PC-3 (cell line): ENCODE data around the gene MACROD1. TPM values are rescaled to one million over a fixed set of nuclear protein-coding genes. Genes with fewer than 3 reads are reported as not detected.

ENCODE experiments used
- ATAC-seq: fragments of 200-7000 bp; cut with Tn5 transposase; 2 replicates; pipeline ENCODE4 v1.9.1; 2020; ENCODE audit warnings: mild to moderate bottlenecking, moderate library complexity
- BruUV-seq: library from RNA; stranded (reverse); fragments of 400-500 nt; replicated peaks from 2 replicates; lab custom pipeline; 2021; lab: Mats Ljungman, UMichigan
- CTCF ChIA-PET: fragments of 300-600 bp; sonication (Branson Sonifier 250); formaldehyde crosslinking; loops from one replicate; lab custom pipeline; 2022; ENCODE audit warnings: antibody characterized with exemption; lab: Charles Lee
- POLR2A ChIA-PET: fragments of 300-600 bp; sonication (Branson Sonifier 250); formaldehyde crosslinking; loops from one replicate; lab custom pipeline; 2022; ENCODE audit warnings: antibody characterized with exemption; ENCODE audit not compliant: unreplicated experiment; lab: Charles Lee
- DNase-seq: peaks from one replicate; pipeline ENCODE4 v3.0.0-alpha.2; 2015
- H2AFZ ChIP-seq: fragments of 300-600 bp; sonication (generic); 2 replicates; pipeline ENCODE4 v1.6.0; 2016; ENCODE audit warnings: antibody characterized with exemption, low read length
- H3F3A ChIP-seq: fragments of 300-600 bp; sonication (generic); one replicate; pipeline ENCODE4 v1.6.0; 2017; ENCODE audit warnings: antibody characterized with exemption, low read length, control low read depth, mild to moderate bottlenecking; ENCODE audit not compliant: unreplicated experiment
- H3K27ac ChIP-seq: fragments of 300-600 bp; sonication (generic); 2 replicates; pipeline ENCODE4 v1.5.1; 2016; ENCODE audit warnings: mild to moderate bottlenecking, low read length
- H3K27me3 ChIP-seq: fragments of 300-600 bp; sonication (generic); 2 replicates; pipeline ENCODE4 v1.6.1; 2016; ENCODE audit warnings: low read length, mixed read lengths
- H3K36me3 ChIP-seq: fragments of 300-600 bp; sonication (generic); 2 replicates; pipeline ENCODE4 v1.6.1; 2016; ENCODE audit warnings: low read depth, mixed run types, low read length, mixed read lengths
- H3K4me1 ChIP-seq: fragments of 300-600 bp; sonication (generic); 2 replicates; pipeline ENCODE4 v1.5.1; 2016; ENCODE audit warnings: low read length; ENCODE audit not compliant: insufficient read depth
- H3K4me2 ChIP-seq: fragments of 300-600 bp; sonication (generic); 2 replicates; pipeline ENCODE4 v1.6.0; 2016; ENCODE audit warnings: low read length
- H3K4me3 ChIP-seq: fragments of 300-600 bp; sonication (generic); 2 replicates; pipeline ENCODE4 v1.5.1; 2016; ENCODE audit warnings: mild to moderate bottlenecking, low read length, mixed read lengths
- H3K79me2 ChIP-seq: fragments of 300-600 bp; sonication (generic); 2 replicates; pipeline ENCODE4 v1.6.1; 2017; ENCODE audit warnings: low read length, mixed read lengths
- H3K9ac ChIP-seq: fragments of 300-600 bp; sonication (generic); 2 replicates; pipeline ENCODE4 v1.6.0; 2016; ENCODE audit warnings: mild to moderate bottlenecking, low read length
- H3K9me2 ChIP-seq: fragments of 300-600 bp; sonication (generic); replicated peaks from 2 replicates; pipeline ENCODE4 v1.6.1; 2016; ENCODE audit warnings: mixed run types, low read length, mixed read lengths
- H3K9me3 ChIP-seq: fragments of 300-600 bp; sonication (generic); 2 replicates; pipeline ENCODE4 v1.6.1; 2016; ENCODE audit warnings: low read length, mixed read lengths
- H4K20me1 ChIP-seq: fragments of 300-600 bp; sonication (generic); 2 replicates; pipeline ENCODE4 v1.6.1; 2016; ENCODE audit warnings: low read length, mixed read lengths
- CTCF ChIP-seq: fragments of 300-600 bp; sonication (generic); conservative IDR thresholded peaks from 2 replicates; pipeline ENCODE4 v1.5.1; 2017; ENCODE audit warnings: antibody characterized with exemption, low read depth, mild to moderate bottlenecking, low read length
- EZH2 ChIP-seq: fragments of 300-600 bp; sonication (generic); IDR thresholded peaks from one replicate; pipeline ENCODE4 v1.6.1; 2017; ENCODE audit warnings: antibody characterized with exemption, mild to moderate bottlenecking, low read length; ENCODE audit not compliant: unreplicated experiment
- EZH2phosphoT487 ChIP-seq: fragments of 300-600 bp; sonication (generic); IDR thresholded peaks from 2 replicates; pipeline ENCODE4 v1.6.1; 2018; ENCODE audit warnings: mild to moderate bottlenecking, antibody characterized with exemption, low read length, borderline replicate concordance
- intact Hi-C: fragments of 100-400 bp; cut with micrococcal nuclease; formaldehyde crosslinking; loops from 2 replicates; pipeline ENCODE4 v1.9.0; 2023
- total RNA-seq: library from RNA; depleted of rRNA; stranded (reverse); fragments of >200 nt; gene quantifications from 2 replicates; pipeline ENCODE4 v1.2.3, GENCODE V29; 2014

Gene MACROD1
- total RNA-seq, 1 experiment from 2014 or later: 71.4 TPM

- Histone ChIP-seq H3K9ac (no peak overlapping the region), H3K79me2 (no peaks in the 10 kb centered on the region), H3K4me1 (no peaks in the 10 kb centered on the region), H3K27ac (no peak overlapping the region), H3K9me2 (no peaks in the 10 kb centered on the region), H3K4me2 (no peak overlapping the region), H4K20me1 (no peaks in the 10 kb centered on the region), H3K4me3 (no peak overlapping the region), H2AFZ (no peak overlapping the region), H3K9me3 (no peaks in the 10 kb centered on the region), H3K36me3 (no peaks in the 10 kb centered on the region), H3K27me3 (no peaks in the 10 kb centered on the region), H3F3A (no peaks in the 10 kb centered on the region)
- no peak for TF ChIP-seq CTCF
- TF ChIP-seq EZH2: no peak
- TF ChIP-seq EZH2phosphoT487: no peak
- intact Hi-C loops: no loop called here
- ATAC-seq (no peak), DNase-seq (no peak)
- POLR2A ChIA-PET: no interaction called here
- BruUV-seq: no TSS peak
- CTCF ChIA-PET: no interaction called here
Observed at GRCh38 chr11:64130618-64131017, 35.3 kb downstream of the MACROD1 start.

- DNase-seq: no peak
- Histone ChIP-seq H2AFZ (no peak overlapping the region), H3K4me3 (no peak overlapping the region), H3K27ac (no peak overlapping the region), H3K4me2 (no peak overlapping the region), H3K9ac (no peak overlapping the region), H3K4me1 (no peaks in the 10 kb centered on the region), H3K79me2 (no peaks in the 10 kb centered on the region), H3F3A (no peaks in the 10 kb centered on the region), H4K20me1 (no peaks in the 10 kb centered on the region), H3K27me3 (no peaks in the 10 kb centered on the region), H3K36me3 (no peaks in the 10 kb centered on the region), H3K9me2 (no peaks in the 10 kb centered on the region), H3K9me3 (no peaks in the 10 kb centered on the region)
- TF ChIP-seq CTCF: no peak
- TF ChIP-seq EZH2phosphoT487: no peak
- no peak for TF ChIP-seq EZH2
- no TSS peak for BruUV-seq
- intact Hi-C loops: no loop called here
- ATAC-seq: no peak
- ChIA-PET CTCF (no interaction called here), POLR2A (no interaction called here)
Observed at GRCh38 chr11:64129403-64129802, 36.5 kb downstream of the MACROD1 start.

- H3K9me2 ChIP-seq: no peaks in the 10 kb centered on the region
- no peak overlapping the region for H3K9ac ChIP-seq
- CTCF ChIA-PET: no interaction called here
- intact Hi-C loops: no loop called here
- H3K36me3 ChIP-seq: no peaks in the 10 kb centered on the region
- POLR2A ChIA-PET: no interaction called here
- H2AFZ ChIP-seq: no peak overlapping the region
- no peaks in the 10 kb centered on the region for H3K27me3 ChIP-seq
- no peaks in the 10 kb centered on the region for H4K20me1 ChIP-seq
- H3K9me3 ChIP-seq: no peaks in the 10 kb centered on the region
- no peaks in the 10 kb centered on the region for H3K4me1 ChIP-seq
- H3K79me2 ChIP-seq: no peaks in the 10 kb centered on the region
- ATAC-seq (no peak), DNase-seq (no peak)
- H3K27ac ChIP-seq: no peak overlapping the region
- H3K4me2 ChIP-seq: no peak overlapping the region
- no peak overlapping the region for H3K4me3 ChIP-seq
- TF ChIP-seq EZH2 (no peak), EZH2phosphoT487 (no peak), CTCF (no peak)
- BruUV-seq: no TSS peak
- H3F3A ChIP-seq: no peaks in the 10 kb centered on the region
Observed at GRCh38 chr11:64128255-64129006, 37.5 kb downstream of the MACROD1 start.
